ENCODE results near the gene INPP5D.

- TF ChIP-seq MAX (IDR thresholded peaks at IDR 0.05), result no peak
- no peak for TF ChIP-seq EP300 (IDR thresholded peaks at IDR 0.05; ENCODE audit: borderline replicate concordance)
- TF ChIP-seq NFIC (IDR thresholded peaks at IDR 0.05), result no peak
- no peak for TF ChIP-seq TAF1 (IDR thresholded peaks at IDR 0.05; ENCODE audit: low read depth)
- no peak for TF ChIP-seq REST (IDR thresholded peaks at IDR 0.05; ENCODE audit: low read depth)
- no peak for TF ChIP-seq RAD21 (IDR thresholded peaks at IDR 0.05; ENCODE audit: low read depth)
- TF ChIP-seq TCF12 (IDR thresholded peaks at IDR 0.05; ENCODE audit: low read depth), result no peak
- TF ChIP-seq USF1 (IDR thresholded peaks at IDR 0.05), result no peak
- no peak for TF ChIP-seq YY1 (IDR thresholded peaks at IDR 0.05; ENCODE audit: low read depth)
- no peak for TF ChIP-seq FOXM1 (IDR thresholded peaks at IDR 0.05; ENCODE audit: borderline replicate concordance, low read depth)
- no peak for TF ChIP-seq CREB1 (IDR thresholded peaks at IDR 0.05; ENCODE audit: low read depth)
- TF ChIP-seq EGR1 (IDR thresholded peaks at IDR 0.05), result no peak
- no peak for TF ChIP-seq ZBTB7A (IDR thresholded peaks at IDR 0.05; ENCODE audit: low read depth)
Observed at GRCh38 chr2:233031556-233032500, 28.3 kb upstream of the INPP5D start.
